Hepatocyte (in vitro differentiated cells): ENCODE results near the gene FOLR3. TPM values are rescaled to one million over a fixed set of nuclear protein-coding genes. Genes with fewer than 3 reads are reported as not detected.

Experiments used
- DNase-seq: peaks from one replicate; pipeline ENCODE4 v3.0.0-alpha.2; 2016; ENCODE audit warnings: low spot score
- H2AFZ ChIP-seq: fragments of 200-600 bp; sonication (generic); 2 replicates; pipeline ENCODE4 v1.6.0; 2016; ENCODE audit warnings: antibody characterized with exemption, mild to moderate bottlenecking
- H3K27ac ChIP-seq: fragments of 200-600 bp; sonication (generic); 2 replicates; pipeline ENCODE4 v1.5.1; 2016; ENCODE audit warnings: mild to moderate bottlenecking
- H3K27me3 ChIP-seq: fragments of 200-600 bp; sonication (generic); 2 replicates; pipeline ENCODE4 v1.6.1; 2016
- H3K36me3 ChIP-seq: fragments of 200-600 bp; sonication (generic); replicated peaks from 2 replicates; pipeline ENCODE4 v1.5.1; 2016; ENCODE audit warnings: low read depth; ENCODE audit not compliant: insufficient read depth
- H3K4me1 ChIP-seq: fragments of 200-600 bp; sonication (generic); 2 replicates; pipeline ENCODE4 v1.5.1; 2016; ENCODE audit warnings: mild to moderate bottlenecking, moderate library complexity; ENCODE audit not compliant: insufficient read depth
- H3K4me2 ChIP-seq: fragments of 200-600 bp; sonication (generic); 2 replicates; pipeline ENCODE4 v1.6.0; 2016
- H3K4me3 ChIP-seq: fragments of 200-600 bp; sonication (generic); 2 replicates; pipeline ENCODE4 v1.5.1; 2016; ENCODE audit warnings: mild to moderate bottlenecking
- H3K79me2 ChIP-seq: fragments of 200-600 bp; sonication (generic); 2 replicates; pipeline ENCODE4 v1.6.0; 2017; ENCODE audit warnings: mild to moderate bottlenecking
- H3K9me2 ChIP-seq: fragments of 200-600 bp; sonication (generic); replicated peaks from 2 replicates; pipeline ENCODE4 v1.6.0; 2017; ENCODE audit warnings: mild to moderate bottlenecking; ENCODE audit not compliant: insufficient read depth
- H3K9me3 ChIP-seq: fragments of 200-600 bp; sonication (generic); 2 replicates; pipeline ENCODE4 v1.5.1; 2016; ENCODE audit warnings: low read depth, mild to moderate bottlenecking
- H4K20me1 ChIP-seq: fragments of 200-600 bp; sonication (generic); 2 replicates; pipeline ENCODE4 v1.6.0; 2016; ENCODE audit warnings: mild to moderate bottlenecking; ENCODE audit not compliant: insufficient read depth, poor library complexity, severe bottlenecking
- EZH2 ChIP-seq: fragments of 200-600 bp; sonication (generic); IDR thresholded peaks from 2 replicates; pipeline ENCODE4 v1.6.1; 2016; ENCODE audit warnings: antibody characterized with exemption, mild to moderate bottlenecking, borderline replicate concordance
- EZH2phosphoT487 ChIP-seq: fragments of 200-600 bp; sonication (generic); IDR thresholded peaks from one replicate; pipeline ENCODE4 v1.6.1; 2018; ENCODE audit warnings: antibody characterized with exemption, mild to moderate bottlenecking, low read depth, moderate library complexity; ENCODE audit not compliant: unreplicated experiment, severe bottlenecking
- WGBS: methylation state at CpG from one replicate; pipeline ENCODE4 v1.1.6; 2016; ENCODE audit warnings: low lambda C conversion rate; ENCODE audit errors: missing lambda C conversion rate; 5-methylcytosine and 5-hydroxymethylcytosine counted together
- polyA plus RNA-seq: library from polyadenylated mRNA; unstranded; fragments of >200 nt; fragmentation: Nextera tagmentation; extraction: Ambion mirVana; gene quantifications from 2 replicates; pipeline ENCODE4 v1.2.1, GENCODE V29; 2016
- total RNA-seq: library from RNA; depleted of rRNA; stranded (reverse); fragments of >200 nt; gene quantifications from 2 replicates; pipeline ENCODE4 v1.2.3, GENCODE V29; 2014
- TF ChIP-seq, protein P1 (sequence below): fragments of 200-600 bp; sonication (generic); IDR thresholded peaks from 2 replicates; pipeline ENCODE4 v1.5.1; 2016; ENCODE audit warnings: antibody characterized with exemption, mild to moderate bottlenecking; ENCODE audit not compliant: poor library complexity

The FOLR3 gene
- total and polyA plus RNA-seq, 2 experiments from 2014 or later: not detected

DNA sequence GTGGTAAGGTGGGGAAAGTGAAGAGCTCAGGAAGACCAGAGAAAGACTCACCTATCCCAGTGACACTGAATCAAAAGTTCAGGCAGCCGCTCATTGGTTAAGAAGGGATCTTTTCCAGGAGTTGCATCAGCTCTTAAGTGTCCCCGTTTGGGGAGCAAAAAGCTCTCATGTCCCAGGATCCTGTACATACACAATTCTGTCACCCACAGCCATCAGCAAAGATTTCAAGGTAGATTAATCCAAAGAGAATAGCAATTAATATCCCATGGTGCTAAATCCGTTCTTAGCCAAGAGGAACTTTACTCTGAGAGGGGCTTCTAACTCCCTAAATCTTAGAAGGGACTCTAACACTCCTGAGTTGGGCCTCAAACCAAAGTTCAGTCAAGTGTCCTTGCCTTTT, 19.3 kb downstream of the FOLR3 start:
- Histone ChIP-seq H3K79me2 (no peaks in the 10 kb centered on the region), H2AFZ (no peak overlapping the region), H3K9me3 (no peaks in the 10 kb centered on the region), H3K4me1 (no peaks in the 10 kb centered on the region), H3K27ac (no peak overlapping the region), H3K4me3 (no peak overlapping the region), H3K36me3 (no peaks in the 10 kb centered on the region), H3K4me2 (no peak overlapping the region), H3K9me2 (no peaks in the 10 kb centered on the region), H4K20me1 (no peaks in the 10 kb centered on the region), H3K27me3 (no peaks in the 10 kb centered on the region)
- DNase-seq: no peak
- WGBS: 92% methylated on average over 3 of the region's 3 CpGs
- TF ChIP-seq, protein P1, sequence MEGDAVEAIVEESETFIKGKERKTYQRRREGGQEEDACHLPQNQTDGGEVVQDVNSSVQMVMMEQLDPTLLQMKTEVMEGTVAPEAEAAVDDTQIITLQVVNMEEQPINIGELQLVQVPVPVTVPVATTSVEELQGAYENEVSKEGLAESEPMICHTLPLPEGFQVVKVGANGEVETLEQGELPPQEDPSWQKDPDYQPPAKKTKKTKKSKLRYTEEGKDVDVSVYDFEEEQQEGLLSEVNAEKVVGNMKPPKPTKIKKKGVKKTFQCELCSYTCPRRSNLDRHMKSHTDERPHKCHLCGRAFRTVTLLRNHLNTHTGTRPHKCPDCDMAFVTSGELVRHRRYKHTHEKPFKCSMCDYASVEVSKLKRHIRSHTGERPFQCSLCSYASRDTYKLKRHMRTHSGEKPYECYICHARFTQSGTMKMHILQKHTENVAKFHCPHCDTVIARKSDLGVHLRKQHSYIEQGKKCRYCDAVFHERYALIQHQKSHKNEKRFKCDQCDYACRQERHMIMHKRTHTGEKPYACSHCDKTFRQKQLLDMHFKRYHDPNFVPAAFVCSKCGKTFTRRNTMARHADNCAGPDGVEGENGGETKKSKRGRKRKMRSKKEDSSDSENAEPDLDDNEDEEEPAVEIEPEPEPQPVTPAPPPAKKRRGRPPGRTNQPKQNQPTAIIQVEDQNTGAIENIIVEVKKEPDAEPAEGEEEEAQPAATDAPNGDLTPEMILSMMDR: no peak
- no peak for TF ChIP-seq EZH2
- TF ChIP-seq EZH2phosphoT487: no peak

DNA sequence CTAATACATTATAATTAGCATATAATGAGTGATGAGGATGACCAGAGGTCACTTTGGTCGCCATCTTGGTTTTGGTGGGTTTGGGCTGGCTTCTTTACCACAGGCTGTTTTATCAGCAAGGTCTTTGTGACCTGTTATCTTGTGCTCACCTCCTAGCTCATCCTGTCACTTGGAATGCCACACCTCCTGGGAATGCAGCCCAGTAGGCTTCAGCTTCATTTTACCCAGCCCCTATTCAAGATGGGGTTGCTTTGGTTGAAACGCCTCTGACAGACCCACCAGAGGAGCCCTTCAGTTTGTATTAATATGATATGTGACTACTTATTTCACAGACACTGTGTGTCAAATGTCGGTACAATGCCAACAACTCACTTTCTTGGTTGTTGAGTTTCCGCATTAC, 20.2 kb downstream of the FOLR3 start:
- no peaks in the 10 kb centered on the region for H3K27me3 ChIP-seq
- H2AFZ ChIP-seq: no peak overlapping the region
- 90% methylated on average over 4 of the region's 4 CpGs for WGBS
- H3K9me3 ChIP-seq: no peaks in the 10 kb centered on the region
- H3K4me1 ChIP-seq: no peaks in the 10 kb centered on the region
- H3K4me2 ChIP-seq: no peak overlapping the region
- H3K79me2 ChIP-seq: no peaks in the 10 kb centered on the region
- H3K9me2 ChIP-seq: no peaks in the 10 kb centered on the region
- TF ChIP-seq EZH2phosphoT487: no peak
- TF ChIP-seq EZH2: no peak
- TF ChIP-seq, protein P1: no peak
- no peak overlapping the region for H3K4me3 ChIP-seq
- no peaks in the 10 kb centered on the region for H4K20me1 ChIP-seq
- H3K36me3 ChIP-seq: no peaks in the 10 kb centered on the region
- no peak overlapping the region for H3K27ac ChIP-seq
- no peak for DNase-seq

DNA sequence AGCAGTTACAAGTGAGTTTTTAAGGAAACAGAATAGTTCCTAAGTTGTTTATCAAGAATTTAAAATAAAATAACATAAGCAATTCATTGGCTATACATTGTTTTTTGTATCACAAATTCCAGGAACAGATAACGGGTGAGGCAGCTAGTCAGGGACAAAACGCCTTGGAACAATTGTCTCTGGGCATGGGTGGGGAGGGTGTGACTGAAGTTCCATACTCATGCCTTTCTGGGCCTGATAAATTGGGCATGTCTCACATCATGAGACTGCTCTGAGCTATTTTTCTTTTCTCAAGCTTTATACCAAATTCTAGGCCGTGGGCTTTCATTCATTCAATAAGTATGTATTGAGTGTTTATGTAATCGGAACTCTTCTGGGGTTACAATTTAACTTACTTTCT, 21.6 kb downstream of the FOLR3 start:
- Histone ChIP-seq H2AFZ (no peak overlapping the region), H3K27me3 (no peaks in the 10 kb centered on the region), H3K4me2 (no peak overlapping the region), H3K4me1 (no peaks in the 10 kb centered on the region), H3K79me2 (no peaks in the 10 kb centered on the region), H4K20me1 (no peaks in the 10 kb centered on the region), H3K27ac (no peak overlapping the region), H3K9me3 (no peaks in the 10 kb centered on the region), H3K9me2 (no peaks in the 10 kb centered on the region), H3K4me3 (no peak overlapping the region), H3K36me3 (no peaks in the 10 kb centered on the region)
- TF ChIP-seq, protein P1: no peak
- no peak for TF ChIP-seq EZH2phosphoT487
- no peak for TF ChIP-seq EZH2
- DNase-seq: no peak
- WGBS: 83% methylated on average over 4 of the region's 4 CpGs

DNA sequence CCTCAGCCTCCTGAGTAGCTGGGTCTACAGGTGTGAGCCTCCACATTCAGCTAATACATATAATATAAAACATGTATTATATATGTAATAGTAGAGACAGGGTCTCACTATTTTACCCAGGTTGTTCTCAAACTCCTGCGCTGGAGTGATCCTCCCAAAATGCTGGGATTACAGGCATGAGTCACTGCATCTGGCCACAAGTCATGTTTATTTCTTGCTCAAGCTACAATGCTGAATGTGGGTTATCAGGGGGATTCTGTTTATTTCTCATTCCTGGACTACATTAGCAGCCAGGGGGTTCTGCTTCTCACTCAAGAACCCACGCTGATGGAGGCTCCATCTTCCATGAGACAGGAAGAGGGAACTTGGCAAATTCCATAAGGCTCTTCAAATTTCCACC, 24.8 kb downstream of the FOLR3 start:
- Histone ChIP-seq H3K9me2 (no peaks in the 10 kb centered on the region), H3K79me2 (no peaks in the 10 kb centered on the region), H3K36me3 (no peaks in the 10 kb centered on the region), H4K20me1 (no peaks in the 10 kb centered on the region), H2AFZ (no peak overlapping the region), H3K4me1 (peaks cover 5% of the 10 kb centered on the region), H3K9me3 (no peaks in the 10 kb centered on the region), H3K4me3 (no peak overlapping the region), H3K4me2 (no peak overlapping the region), H3K27ac (no peak overlapping the region), H3K27me3 (no peaks in the 10 kb centered on the region)
- DNase-seq: no peak
- WGBS: 68% methylated on average over 2 of the region's 2 CpGs
- TF ChIP-seq EZH2phosphoT487 (no peak), EZH2 (no peak)
- TF ChIP-seq, protein P1: no peak
